ENCODE measurements around the gene PTPRR. TPM values are rescaled to one million over a fixed set of nuclear protein-coding genes. Genes with fewer than 3 reads are reported as not detected.

Gene PTPRR
- total and polyA plus RNA-seq, 2 of the 4 experiments (the other 2 are of a cell fraction): 0.18 to 0.21 TPM

DNA sequence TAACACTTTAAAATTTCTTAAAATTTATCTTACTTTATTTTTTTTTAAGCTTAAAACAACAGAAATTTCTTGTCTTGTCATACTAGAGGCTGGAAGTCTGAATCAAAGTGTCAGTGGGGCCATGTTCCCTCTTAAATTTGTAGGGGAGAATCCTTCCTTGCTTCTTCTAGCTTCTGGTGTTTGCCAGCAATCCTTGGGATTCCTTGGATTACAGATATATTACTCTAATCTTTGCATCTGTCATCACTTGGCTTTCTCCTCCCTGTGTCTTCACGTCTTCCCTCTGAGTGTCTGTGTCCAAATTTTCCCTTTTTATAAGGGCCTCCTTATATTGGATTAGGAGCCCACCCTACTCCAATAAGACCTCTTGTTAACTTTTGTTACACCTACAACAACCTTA, 147.7 kb downstream of the PTPRR start:
- H3K4ac ChIP-seq (ENCODE audit: low read depth, low read length): no peak overlapping the region
- H3K36me3 ChIP-seq (ENCODE audit: control insufficient read depth, insufficient read depth, low read length): no peaks in the 10 kb centered on the region
- H2BK15ac ChIP-seq (ENCODE audit: low read depth, low read length): no peak overlapping the region
- H3K14ac ChIP-seq (replicated peaks; ENCODE audit: low read depth, low read length): no peak overlapping the region
- dilution Hi-C loops (cut with HindIII; ENCODE audit: low sequenced_read_pairs, unreplicated experiment) (no loop called here), in situ Hi-C loops (cut with MboI; ENCODE audit: low sequenced_read_pairs) (no loop called here), intact Hi-C loops (cut with micrococcal nuclease) (no loop called here)
- no TSS peak for BruUV-seq (replicated peaks)
- no peak for ATAC-seq (ENCODE audit: low read depth)
- no peak overlapping the region for H3K4me2 ChIP-seq (ENCODE audit: low read depth, low read length)
- no peak for DNase-seq
- H2BK20ac ChIP-seq (ENCODE audit: low read depth, low read length): no peak overlapping the region
- no peak overlapping the region for H3K56ac ChIP-seq (ENCODE audit: extremely low read depth, insufficient read depth, low read length)
- H3K9me3 ChIP-seq (ENCODE audit: control insufficient read depth, insufficient read depth, low read length): no peaks in the 10 kb centered on the region
- no peaks in the 10 kb centered on the region for H3K79me1 ChIP-seq (ENCODE audit: low read depth in 1 of 2, low read length in 2 of 2)
- no peak overlapping the region for H2AK9ac ChIP-seq (replicated peaks; ENCODE audit: low read depth, low read length, poor library complexity)
- H3K9me1 ChIP-seq (ENCODE audit: insufficient read depth, low read length): no peaks in the 10 kb centered on the region
- no peak overlapping the region for H4K5ac ChIP-seq (ENCODE audit: low read depth, low read length)
- WGBS, 2 experiments (ENCODE audit: extremely low coverage in 2 of 2, insufficient read length in 1 of 2): no CpG with 5 or more reads among the region's 1 CpG
- H3K23ac ChIP-seq (ENCODE audit: low read depth, low read length): no peak overlapping the region
- no peak overlapping the region for H2BK120ac ChIP-seq (ENCODE audit: low read depth, low read length)
- ChIA-PET CTCF (no interaction called here), POLR2A (ENCODE audit: unreplicated experiment) (no interaction called here)
- no peak overlapping the region for H4K8ac ChIP-seq (ENCODE audit: low read depth in 2 of 2, low read length in 2 of 2)
- no peak overlapping the region for H4K91ac ChIP-seq (ENCODE audit: insufficient read depth, low read depth, low read length)
- TF ChIP-seq BHLHE40 (IDR thresholded peaks at IDR 0.05; ENCODE audit: low read depth, low read length): no peak
- no peak for TF ChIP-seq CHD1 (IDR thresholded peaks at IDR 0.05; ENCODE audit: low read depth, low read length)
- TF ChIP-seq MAFK (IDR thresholded peaks at IDR 0.05; ENCODE audit: low read depth, low read length): no peak
- TF ChIP-seq USF2 (IDR thresholded peaks at IDR 0.05; ENCODE audit: low read depth, low read length): no peak
- no peak for TF ChIP-seq RCOR1 (IDR thresholded peaks at IDR 0.05; ENCODE audit: insufficient replicate concordance, low read length)
- no peak for TF ChIP-seq FOS (IDR thresholded peaks at IDR 0.05; ENCODE audit: low read depth, low read length)
- no peak for TF ChIP-seq CEBPB (IDR thresholded peaks at IDR 0.05; ENCODE audit: low read depth, low read length)
- no peak for TF ChIP-seq SMC3 (IDR thresholded peaks at IDR 0.05; ENCODE audit: low read depth, low read length)
- no peak for TF ChIP-seq CTCF (conservative IDR thresholded peaks at IDR 0.05; ENCODE audit: low read depth, low read length)
- TF ChIP-seq NFE2L2 (IDR thresholded peaks at IDR 0.05; ENCODE audit: low read depth, low read length): no peak
- TF ChIP-seq MXI1 (IDR thresholded peaks at IDR 0.05; ENCODE audit: borderline replicate concordance, low read depth, low read length): no peak
- H4K20me1 ChIP-seq (ENCODE audit: insufficient read depth, low read length): no peaks in the 10 kb centered on the region
- no peak overlapping the region for H2AFZ ChIP-seq (replicated peaks; ENCODE audit: low read length, poor library complexity)
- no peak overlapping the region for H2BK5ac ChIP-seq (ENCODE audit: low read depth, low read length, poor library complexity, severe bottlenecking)
- no peak overlapping the region for H3K4me3 ChIP-seq (ENCODE audit: insufficient read depth, low read depth, low read length)
- H3K18ac ChIP-seq (ENCODE audit: low read depth, low read length): no peak overlapping the region
- H2AK5ac ChIP-seq (ENCODE audit: low read depth, low read length): no peak overlapping the region
- H3K27me3 ChIP-seq (ENCODE audit: control insufficient read depth, insufficient read depth, low read length): no peaks in the 10 kb centered on the region
- no peak overlapping the region for H3K27ac ChIP-seq (ENCODE audit: insufficient read depth, low read length)
- H3K4me1 ChIP-seq (ENCODE audit: control insufficient read depth, insufficient read depth, low read length): no peaks in the 10 kb centered on the region
- H3K9ac ChIP-seq (ENCODE audit: low read depth, low read length): no peak overlapping the region

Measured in IMR-90 (cell line).